Endodermal cell (in vitro differentiated cells): ENCODE results near the gene ZNF888. TPM values are rescaled to one million over a fixed set of nuclear protein-coding genes. Genes with fewer than 3 reads are reported as not detected.
A peak's percentile ranks its signal among the peaks of the same experiment; 100 is the strongest.
"Not testable (repeated sequence)": the region's sequence is repeated elsewhere in the genome, so short reads cannot be mapped to it uniquely, and the experiment has no call there.

ENCODE experiments used
- DNase-seq: peaks from one replicate; pipeline ENCODE4 v3.0.0-alpha.2; 2017
- H3K27ac ChIP-seq: 2 replicates; pipeline ENCODE4 v1.5.1; 2013; ENCODE audit warnings: mild to moderate bottlenecking, low read depth, low read length, moderate library complexity
- H3K27me3 ChIP-seq: 2 replicates; pipeline ENCODE4 v1.6.1; 2013; ENCODE audit warnings: mild to moderate bottlenecking, low read length, moderate library complexity; ENCODE audit not compliant: insufficient read depth, control insufficient read depth, poor library complexity, severe bottlenecking
- H3K36me3 ChIP-seq: 2 replicates; pipeline ENCODE4 v1.7.0; 2013; ENCODE audit warnings: mild to moderate bottlenecking, low read length, moderate library complexity; ENCODE audit not compliant: control insufficient read depth, insufficient read depth
- H3K4me1 ChIP-seq: one replicate; pipeline ENCODE4 v1.7.0; 2013; ENCODE audit warnings: low read length; ENCODE audit not compliant: control insufficient read depth, insufficient read depth
- H3K4me3 ChIP-seq: 2 replicates; pipeline ENCODE4 v1.5.1; 2013; ENCODE audit warnings: mild to moderate bottlenecking, low read length, moderate library complexity
- H3K9ac ChIP-seq: 2 replicates; pipeline ENCODE4 v1.6.1; 2013; ENCODE audit warnings: mild to moderate bottlenecking, low read length, moderate library complexity; ENCODE audit not compliant: poor library complexity, severe bottlenecking; ENCODE audit errors: extremely low read depth
- H3K9me3 ChIP-seq: 2 replicates; pipeline ENCODE4 v1.6.1; 2013; ENCODE audit warnings: mild to moderate bottlenecking, low read length, moderate library complexity; ENCODE audit not compliant: control insufficient read depth
- H3K27ac Mint-ChIP-seq: 2 replicates; pipeline ENCODE4 v1.8.0; 2020; ENCODE audit warnings: mixed read lengths
- H3K27me3 Mint-ChIP-seq: 2 replicates; pipeline ENCODE4 v1.8.0; 2021; ENCODE audit warnings: mild to moderate bottlenecking, mixed read lengths; ENCODE audit not compliant: insufficient read depth
- H3K36me3 Mint-ChIP-seq: 2 replicates; pipeline ENCODE4 v1.8.0; 2020; ENCODE audit warnings: low read depth, mixed read lengths
- H3K4me1 Mint-ChIP-seq: 2 replicates; pipeline ENCODE4 v1.8.0; 2020; ENCODE audit warnings: mixed read lengths
- H3K4me3 Mint-ChIP-seq: 2 replicates; pipeline ENCODE4 v1.8.0; 2020; ENCODE audit warnings: mild to moderate bottlenecking, moderate library complexity, mixed read lengths
- H3K9me3 Mint-ChIP-seq: 2 replicates; pipeline ENCODE4 v1.8.0; 2020; ENCODE audit warnings: mild to moderate bottlenecking, mixed read lengths
- WGBS, 2 experiments: methylation state at CpG; one replicate each; pipeline versions ENCODE4 v1.1.5 to v1.1.7; 2013; ENCODE audit warnings: missing lambda C conversion rate in 2 of 2, mixed read lengths in 1 of 2; ENCODE audit not compliant: insufficient coverage in 1 of 2, insufficient read length in 1 of 2; 5-methylcytosine and 5-hydroxymethylcytosine counted together
- total RNA-seq, 2 donors: library from RNA; stranded (reverse); fragmentation: NEBNext Ultra II Directional in 1 of 2; extraction: Animal tissue kit (Norgen Biotek cat#: 25700) in 1 of 2; gene quantifications; 2 replicates in 1 of 2; 3 replicates in 1 of 2; pipeline ENCODE4 v1.2.1, GENCODE V29; 2021
- TF ChIP-seq, protein P1 (sequence below): fragments of 200-600 bp; sonication (generic); conservative IDR thresholded peaks from 2 replicates; pipeline ENCODE4 v1.5.0; 2021; ENCODE audit warnings: antibody characterized with exemption, mild to moderate bottlenecking

ZNF888 gene
- total RNA-seq, 2 donors from 2014 or later, result 13.4 to 19.6 TPM

- H3K9ac ChIP-seq, result no peak overlapping the region
- H3K36me3 Mint-ChIP-seq, result peaks cover 3% of the 10 kb centered on the region
- no peaks in the 10 kb centered on the region for H3K36me3 ChIP-seq
- no peak for DNase-seq
- no peak overlapping the region for H3K27ac Mint-ChIP-seq
- no peak overlapping the region for H3K27ac ChIP-seq
- no peak overlapping the region for H3K4me3 ChIP-seq
- H3K9me3 Mint-ChIP-seq, result peaks cover 4% of the 10 kb centered on the region
- H3K4me1 Mint-ChIP-seq, result peaks cover 30% of the 10 kb centered on the region
- H3K27me3 Mint-ChIP-seq, result no peaks in the 10 kb centered on the region
- no peaks in the 10 kb centered on the region for H3K27me3 ChIP-seq
- WGBS, 2 experiments, result 96 to 100% methylated on average over 3 of the region's 3 CpGs
- TF ChIP-seq, protein P1, sequence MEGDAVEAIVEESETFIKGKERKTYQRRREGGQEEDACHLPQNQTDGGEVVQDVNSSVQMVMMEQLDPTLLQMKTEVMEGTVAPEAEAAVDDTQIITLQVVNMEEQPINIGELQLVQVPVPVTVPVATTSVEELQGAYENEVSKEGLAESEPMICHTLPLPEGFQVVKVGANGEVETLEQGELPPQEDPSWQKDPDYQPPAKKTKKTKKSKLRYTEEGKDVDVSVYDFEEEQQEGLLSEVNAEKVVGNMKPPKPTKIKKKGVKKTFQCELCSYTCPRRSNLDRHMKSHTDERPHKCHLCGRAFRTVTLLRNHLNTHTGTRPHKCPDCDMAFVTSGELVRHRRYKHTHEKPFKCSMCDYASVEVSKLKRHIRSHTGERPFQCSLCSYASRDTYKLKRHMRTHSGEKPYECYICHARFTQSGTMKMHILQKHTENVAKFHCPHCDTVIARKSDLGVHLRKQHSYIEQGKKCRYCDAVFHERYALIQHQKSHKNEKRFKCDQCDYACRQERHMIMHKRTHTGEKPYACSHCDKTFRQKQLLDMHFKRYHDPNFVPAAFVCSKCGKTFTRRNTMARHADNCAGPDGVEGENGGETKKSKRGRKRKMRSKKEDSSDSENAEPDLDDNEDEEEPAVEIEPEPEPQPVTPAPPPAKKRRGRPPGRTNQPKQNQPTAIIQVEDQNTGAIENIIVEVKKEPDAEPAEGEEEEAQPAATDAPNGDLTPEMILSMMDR, result no peak
- no peak overlapping the region for H3K4me3 Mint-ChIP-seq
- H3K4me1 ChIP-seq, result peaks cover 12% of the 10 kb centered on the region
- H3K9me3 ChIP-seq, result peaks cover 18% of the 10 kb centered on the region
Measured at GRCh38 chr19:52871466-52871865, 51.8 kb downstream of the ZNF888 start.

GRCh38 chr19:52868031-52868430 lies 55.2 kb downstream of the ZNF888 start:
- not testable (repeated sequence) for H3K36me3 ChIP-seq, H3K9me3 Mint-ChIP-seq, H3K4me1 ChIP-seq, H3K4me3 Mint-ChIP-seq, H3K36me3 Mint-ChIP-seq, H3K27ac Mint-ChIP-seq, DNase-seq, H3K4me1 Mint-ChIP-seq, H3K27ac ChIP-seq, H3K9ac ChIP-seq, H3K27me3 ChIP-seq, H3K27me3 Mint-ChIP-seq, H3K4me3 ChIP-seq
- 93 to 95% methylated on average over 8 to 11 of the region's 11 CpGs for WGBS, 2 experiments
- H3K9me3 ChIP-seq, result peaks cover 12% of the 10 kb centered on the region

- Mint-ChIP-seq H3K4me1 (peaks cover 27% of the 10 kb centered on the region), H3K36me3 (peaks cover 24% of the 10 kb centered on the region), H3K4me3 (peak within 1 kb of the TSS; percentile 96), H3K27ac (peak within 1 kb of the TSS; percentile 93)
- peaks cover 17% of the 10 kb centered on the region for H3K36me3 ChIP-seq
- not testable (repeated sequence) for H3K27ac ChIP-seq, H3K9me3 Mint-ChIP-seq, H3K27me3 Mint-ChIP-seq, H3K27me3 ChIP-seq, H3K4me1 ChIP-seq, H3K9me3 ChIP-seq
- WGBS, 2 experiments, result 8 to 27% methylated on average over 3 to 38 of the region's 43 CpGs
- H3K4me3 ChIP-seq, result peak within 1 kb of the TSS; percentile 89
- peak within 1 kb of the TSS; percentile 79 for H3K9ac ChIP-seq
- DNase-seq, result peak; percentile 91
- TF ChIP-seq, protein P1, result peak; percentile 9
Measured at GRCh38 chr19:52857378-52858191, 65.6 kb downstream of the ZNF888 start, which contains the start of gene ZNF468. TSS of gene ZNF468 (minus strand) at chr19:52857619. CDS start at chr19:52854272, 3,347 bp downstream.

DNA sequence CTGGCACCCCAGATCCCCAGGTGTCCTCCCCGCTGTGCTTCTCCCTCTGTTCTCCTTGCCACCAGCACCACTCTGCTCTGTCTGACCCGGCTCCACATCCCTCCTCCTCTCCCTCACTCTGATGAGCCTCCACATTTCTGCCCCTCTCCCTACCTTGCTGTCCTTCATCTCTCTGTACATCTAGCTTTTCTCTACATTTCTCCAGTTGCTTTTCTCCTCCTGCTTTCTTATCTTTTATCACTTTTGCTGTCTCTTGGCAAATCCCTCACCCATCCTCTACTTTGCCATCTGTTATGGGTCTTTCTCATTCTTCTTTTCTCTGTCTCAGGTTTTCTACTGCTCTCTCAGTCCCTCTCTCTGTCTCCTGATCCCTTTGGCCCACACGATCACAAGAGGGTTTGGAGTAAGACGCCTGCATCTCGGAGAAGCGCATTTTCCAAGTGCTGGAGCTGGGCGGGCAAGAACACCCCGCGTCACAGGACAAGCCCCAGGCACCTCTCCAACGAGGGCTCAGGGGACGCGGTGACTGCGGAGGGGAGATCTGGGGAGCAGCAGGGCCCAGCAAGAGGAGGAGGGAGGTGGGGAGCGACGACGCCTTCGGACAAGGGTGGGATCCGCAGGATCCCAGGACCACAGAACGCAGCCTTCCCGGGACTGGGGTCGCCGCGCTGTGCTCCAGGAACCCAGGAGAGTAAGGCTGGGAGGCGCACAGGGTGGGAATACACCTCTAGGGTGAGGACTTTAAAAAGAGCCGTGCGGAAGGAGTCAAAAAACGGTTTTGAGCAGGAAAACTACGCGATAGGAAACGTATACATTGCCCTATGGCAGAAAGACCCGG lies 66.5 kb downstream of the ZNF888 start:
- not testable (repeated sequence) for H3K27me3 Mint-ChIP-seq, H3K27me3 ChIP-seq, H3K9me3 ChIP-seq, H3K27ac ChIP-seq, H3K9me3 Mint-ChIP-seq, H3K4me1 ChIP-seq
- H3K4me1 Mint-ChIP-seq, result peaks cover 24% of the 10 kb centered on the region
- H3K36me3 ChIP-seq, result peaks cover 24% of the 10 kb centered on the region
- peak overlapping the region; percentile 96 for H3K4me3 Mint-ChIP-seq
- WGBS, 2 experiments, result 0 to 7% methylated on average over 3 to 23 of the region's 31 CpGs
- peak overlapping the region; percentile 93 for H3K27ac Mint-ChIP-seq
- H3K36me3 Mint-ChIP-seq, result peaks cover 31% of the 10 kb centered on the region
- H3K9ac ChIP-seq, result peak overlapping the region; percentile 79
- H3K4me3 ChIP-seq, result peak overlapping the region; percentile 89
- DNase-seq, result peak; percentile 53
